A549 (cell line): ENCODE data around the gene ZNF385B. TPM values are rescaled to one million over a fixed set of nuclear protein-coding genes. Genes with fewer than 3 reads are reported as not detected.

ENCODE experiments used
- ATAC-seq, 2 experiments: fragments of 200-7000 bp in 1 of 2; fragments of >200 bp in 1 of 2; cut with Nextera tagmentation in 1 of 2; cut with Tn5 transposase in 1 of 2; 3 replicates each; pipeline versions ENCODE4 v1.8.0 to v1.9.1; 2018 to 2020; ENCODE audit warnings: mild to moderate bottlenecking in 1 of 2, moderate library complexity in 1 of 2
- CTCF ChIA-PET: fragments of 300-600 bp; sonication (Branson Sonifier 250); formaldehyde crosslinking; extraction: SDS; loops from one replicate; lab custom pipeline; 2021; ENCODE audit warnings: antibody characterized with exemption, inconsistent platforms; lab: Yijun Ruan, JAX
- POLR2A ChIA-PET: fragments of 350-600 bp; formaldehyde crosslinking; extraction: SDS; loops from one replicate; lab custom pipeline; 2021; ENCODE audit warnings: antibody characterized with exemption, inconsistent platforms; lab: Yijun Ruan, JAX
- DNase-seq, 2 experiments: peaks; one replicate each; pipeline versions ENCODE4 v3.0.0 to v3.0.0-alpha.2; 2011 to 2016; ENCODE audit warnings: low read depth in 1 of 2, low spot score in 1 of 2
- FAIRE-seq: peaks from 2 replicates; lab custom pipeline; 2011; peaks lifted over from hg19 to GRCh38; lab: Jason Lieb, UNC
- H3K27ac ChIP-seq, 2 experiments: fragments of >200 bp; sonication (Bioruptor Twin); formaldehyde crosslinking; 3 replicates each; pipeline ENCODE4 v1.5.1; 2016 to 2017
- H3K4me1 ChIP-seq: fragments of >200 bp; sonication (Bioruptor Twin); formaldehyde crosslinking; 3 replicates; pipeline ENCODE4 v1.6.1; 2016
- H3K4me2 ChIP-seq: fragments of >200 bp; sonication (Bioruptor Twin); formaldehyde crosslinking; 3 replicates; pipeline ENCODE4 v1.6.1; 2016
- H3K4me3 ChIP-seq: fragments of >200 bp; sonication (Bioruptor Twin); formaldehyde crosslinking; 3 replicates; pipeline ENCODE4 v1.5.1; 2016
- H3K9me3 ChIP-seq: fragments of >200 bp; sonication (Bioruptor Twin); formaldehyde crosslinking; 3 replicates; pipeline ENCODE4 v1.6.1; 2016
- CHD2 ChIP-seq: fragments of 150-350 bp; IDR thresholded peaks from 2 replicates; pipeline ENCODE4 v1.6.1; 2014; ENCODE audit warnings: low read length; ENCODE audit not compliant: partially characterized antibody
- CHD4 ChIP-seq: fragments of 200-600 bp; sonication (generic); IDR thresholded peaks from 2 replicates; pipeline ENCODE4 v1.6.1; 2016; ENCODE audit warnings: antibody characterized with exemption, mild to moderate bottlenecking, borderline replicate concordance
- EHF ChIP-seq: fragments of 250-450 bp; sonication (Bioruptor Pico); IDR thresholded peaks from 2 replicates; pipeline ENCODE4 v1.5.0; 2020; ENCODE audit warnings: mild to moderate bottlenecking
- EHMT2 ChIP-seq: fragments of 200-600 bp; sonication (generic); IDR thresholded peaks from 2 replicates; pipeline ENCODE4 v1.6.1; 2016; ENCODE audit warnings: antibody characterized with exemption, low read depth, mild to moderate bottlenecking, moderate library complexity
- ELK1 ChIP-seq: fragments of 150-350 bp; IDR thresholded peaks from 2 replicates; pipeline ENCODE4 v1.6.1; 2014; ENCODE audit warnings: low read depth, mild to moderate bottlenecking, low read length
- EP300 ChIP-seq, 2 experiments: fragments of >200 bp; sonication (Bioruptor Twin); formaldehyde crosslinking; IDR thresholded peaks; 2 replicates in 1 of 2; 3 replicates in 1 of 2; pipeline ENCODE4 v1.6.1; 2016 to 2017
- FOSB ChIP-seq: fragments of 250-450 bp; sonication (Bioruptor Pico); IDR thresholded peaks from 2 replicates; pipeline ENCODE4 v1.5.0; 2020; ENCODE audit warnings: mild to moderate bottlenecking, moderate library complexity
- FOSL2 ChIP-seq, 2 experiments: fragments of 450-650 bp in 1 of 2; fragments of >200 bp in 1 of 2; sonication (Bioruptor Twin) in 1 of 2; formaldehyde crosslinking; IDR thresholded peaks; 2 replicates each; pipeline versions ENCODE4 v1.5.0 to v1.6.1; 2016 to 2020; ENCODE audit warnings: mild to moderate bottlenecking in 1 of 2, moderate library complexity in 1 of 2
- GATA3 ChIP-seq: IDR thresholded peaks from 2 replicates; pipeline ENCODE4 v1.6.1; 2012; ENCODE audit warnings: borderline replicate concordance
- HES2 ChIP-seq: fragments of >200 bp; sonication (Bioruptor Twin); formaldehyde crosslinking; IDR thresholded peaks from 2 replicates; pipeline ENCODE4 v1.6.1; 2016
- HMGXB4 ChIP-seq: fragments of 250-450 bp; sonication (Bioruptor Pico); IDR thresholded peaks from 2 replicates; pipeline ENCODE4 v1.5.0; 2021; ENCODE audit warnings: mild to moderate bottlenecking, moderate library complexity, borderline replicate concordance
- HOXB5 ChIP-seq: fragments of 250-450 bp; sonication (Bioruptor Pico); IDR thresholded peaks from 2 replicates; pipeline ENCODE4 v1.5.0; 2020; ENCODE audit warnings: mild to moderate bottlenecking, moderate library complexity
- KDM5A ChIP-seq: fragments of 200-600 bp; sonication (generic); IDR thresholded peaks from 2 replicates; pipeline ENCODE4 v1.6.1; 2016; ENCODE audit warnings: antibody characterized with exemption, mild to moderate bottlenecking
- MAFK ChIP-seq: fragments of 450-650 bp; IDR thresholded peaks from 2 replicates; pipeline ENCODE4 v1.6.1; 2014; ENCODE audit not compliant: partially characterized antibody
- MAX ChIP-seq: IDR thresholded peaks from 2 replicates; pipeline ENCODE4 v1.6.1; 2012
- PBX3 ChIP-seq: IDR thresholded peaks from 2 replicates; pipeline ENCODE4 v1.6.1; 2012
- POLR2A ChIP-seq: IDR thresholded peaks from 2 replicates; pipeline ENCODE4 v1.6.1; 2012; ENCODE audit warnings: mild to moderate bottlenecking, low read length
- POLR2AphosphoS2 ChIP-seq: conservative IDR thresholded peaks from 2 replicates; pipeline ENCODE4 v1.6.1; 2012; ENCODE audit warnings: low read length, improper control_type of control experiment, inconsistent platforms
- RNF2 ChIP-seq: fragments of 200-600 bp; sonication (generic); IDR thresholded peaks from 2 replicates; pipeline ENCODE4 v1.6.1; 2016; ENCODE audit warnings: low read depth, mild to moderate bottlenecking, antibody characterized with exemption, moderate library complexity, borderline replicate concordance
- SREBF2 ChIP-seq: fragments of 450-650 bp; IDR thresholded peaks from 2 replicates; pipeline ENCODE4 v1.6.1; 2014; ENCODE audit warnings: mild to moderate bottlenecking, moderate library complexity
- WGBS: methylation state at CpG from one replicate; pipeline ENCODE4 v1.1.6; 2017; ENCODE audit errors: missing lambda C conversion rate; 5-methylcytosine and 5-hydroxymethylcytosine counted together
- polyA plus RNA-seq, 4 experiments: library from polyadenylated mRNA; depleted of rRNA in 3 of 4; stranded (reverse); fragments of >200 nt; fragmentation: RNase III in 1 of 4; extraction: RNeasy Plus Mini Kit Qiagen cat#74134 plus additional on column Dnase treatment in 1 of 4; gene quantifications; 2 replicates in 3 of 4; 3 replicates in 1 of 4; pipeline ENCODE4 v1.2.3, GENCODE V29; 2011 to 2017

Gene ZNF385B
- polyA plus RNA-seq, 2 of the 4 experiments (the other 2 are of a cell fraction): not detected

GRCh38 chr2:179434357-179434756, 427.1 kb downstream of the ZNF385B start (continued):
- TF ChIP-seq HOXB5 (CRISPR knock-in tag) (no peak), EHF (no peak), EHMT2 (no peak)

- Histone ChIP-seq H3K4me3 (no peak overlapping the region), H3K27ac (no peak overlapping the region), H3K4me2 (no peak overlapping the region), H3K4me1 (no peaks in the 10 kb centered on the region), H3K9me3 (no peaks in the 10 kb centered on the region)
- CTCF ChIA-PET: interaction anchor here (1.9 kb wide), 1 partner anchor 11 kb away, joined by 7 read pairs; no protein-coding TSS in a partner anchor
- TF ChIP-seq GATA3: no peak
- TF ChIP-seq PBX3: no peak
- no peak for TF ChIP-seq ELK1
- TF ChIP-seq MAX: no peak
- WGBS: 50% methylated on average over 3 of the region's 3 CpGs
- ATAC-seq (no peak), DNase-seq (no peak), FAIRE-seq (no peak)
- POLR2A ChIA-PET: no interaction called here
Observed at GRCh38 chr2:179432751-179433150, 428.7 kb downstream of the ZNF385B start.

- ChIA-PET CTCF (interaction anchor here (1.0 to 1.2 kb wide), 2 partner anchors 9 to 18 kb away, joined by 3 to 6 read pairs; no protein-coding TSS in a partner anchor), POLR2A (no interaction called here)
- no peak for TF ChIP-seq HES2
- no peak for TF ChIP-seq EP300 (IDR thresholded peaks at IDR 0.05)
- no peak for TF ChIP-seq HMGXB4
- no peak for TF ChIP-seq FOSL2 (IDR thresholded peaks at IDR 0.05)
- TF ChIP-seq FOSL2 (CRISPR knock-in tag; IDR thresholded peaks at IDR 0.05): no peak
- no peak for TF ChIP-seq HOXB5 (CRISPR knock-in tag)
- TF ChIP-seq GATA3: no peak
- no peak for TF ChIP-seq KDM5A
- TF ChIP-seq POLR2AphosphoS2: no peak
- no peak for TF ChIP-seq CHD2
- no peak for TF ChIP-seq POLR2A
- no peak for TF ChIP-seq EHMT2
- TF ChIP-seq RNF2: no peak
- TF ChIP-seq CHD4: no peak
- TF ChIP-seq SREBF2: no peak
- TF ChIP-seq FOSB (CRISPR knock-in tag): no peak
- TF ChIP-seq MAFK: no peak
- Histone ChIP-seq H3K4me2 (no peak overlapping the region), H3K4me3 (no peak overlapping the region), H3K27ac (no peak overlapping the region), H3K9me3 (no peaks in the 10 kb centered on the region), H3K4me1 (no peaks in the 10 kb centered on the region)
- 34% methylated on average over 2 of the region's 2 CpGs for WGBS
- DNase-seq (no peak), FAIRE-seq (no peak), ATAC-seq (no peak)
Observed at GRCh38 chr2:179429597-179429996, 431.8 kb downstream of the ZNF385B start.
